ENCODE data around the gene C15orf61.

DNA sequence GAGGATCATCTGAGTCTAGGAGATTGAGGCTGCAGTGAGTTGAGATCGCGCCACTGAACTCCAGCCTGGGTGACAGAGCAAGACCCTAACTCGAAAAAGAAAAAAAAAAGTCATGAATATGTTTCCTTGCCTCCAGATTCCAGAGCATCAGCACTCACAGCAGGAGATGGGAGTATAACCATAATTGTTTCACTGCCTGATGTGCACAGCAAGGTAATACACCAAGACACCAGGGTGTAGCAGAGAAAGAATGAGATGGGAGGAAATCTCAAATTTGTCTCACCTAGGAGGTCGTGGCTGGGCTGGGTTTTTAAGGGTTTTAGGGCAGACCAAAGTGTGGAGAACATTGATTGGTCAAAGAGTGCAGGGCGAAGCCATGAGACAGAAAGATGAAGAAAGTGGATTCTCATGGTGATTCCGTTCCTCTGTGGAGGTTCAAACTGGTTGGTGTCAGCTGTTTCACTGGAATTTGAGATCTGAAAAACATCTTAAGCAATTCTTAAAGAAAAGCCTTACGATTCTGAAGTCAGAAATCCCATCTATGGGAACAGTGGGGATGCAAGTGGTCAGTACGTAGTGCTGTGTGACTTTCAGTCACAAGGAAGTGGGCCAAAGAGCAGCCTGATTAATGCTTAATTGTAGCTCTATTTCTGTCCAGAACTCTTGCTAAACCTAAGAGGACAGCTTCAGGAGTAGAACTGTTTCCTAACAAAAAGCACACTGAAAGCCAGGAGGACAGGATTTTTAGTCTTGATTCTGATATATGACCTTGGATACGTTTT lies 7.8 kb upstream of the C15orf61 start:
- no peak for TF ChIP-seq REST (IDR thresholded peaks at IDR 0.05)
- TF ChIP-seq, protein P1, sequence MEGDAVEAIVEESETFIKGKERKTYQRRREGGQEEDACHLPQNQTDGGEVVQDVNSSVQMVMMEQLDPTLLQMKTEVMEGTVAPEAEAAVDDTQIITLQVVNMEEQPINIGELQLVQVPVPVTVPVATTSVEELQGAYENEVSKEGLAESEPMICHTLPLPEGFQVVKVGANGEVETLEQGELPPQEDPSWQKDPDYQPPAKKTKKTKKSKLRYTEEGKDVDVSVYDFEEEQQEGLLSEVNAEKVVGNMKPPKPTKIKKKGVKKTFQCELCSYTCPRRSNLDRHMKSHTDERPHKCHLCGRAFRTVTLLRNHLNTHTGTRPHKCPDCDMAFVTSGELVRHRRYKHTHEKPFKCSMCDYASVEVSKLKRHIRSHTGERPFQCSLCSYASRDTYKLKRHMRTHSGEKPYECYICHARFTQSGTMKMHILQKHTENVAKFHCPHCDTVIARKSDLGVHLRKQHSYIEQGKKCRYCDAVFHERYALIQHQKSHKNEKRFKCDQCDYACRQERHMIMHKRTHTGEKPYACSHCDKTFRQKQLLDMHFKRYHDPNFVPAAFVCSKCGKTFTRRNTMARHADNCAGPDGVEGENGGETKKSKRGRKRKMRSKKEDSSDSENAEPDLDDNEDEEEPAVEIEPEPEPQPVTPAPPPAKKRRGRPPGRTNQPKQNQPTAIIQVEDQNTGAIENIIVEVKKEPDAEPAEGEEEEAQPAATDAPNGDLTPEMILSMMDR (IDR thresholded peaks at IDR 0.05; ENCODE audit: low read depth, low read length, missing input control): no peak
